Nucleus accumbens (tissue), 56 donors: Measurements from ENCODE around the gene UBAC2.
"Not testable (repeated sequence)": the region's sequence is repeated elsewhere in the genome, so short reads cannot be mapped to it uniquely, and the experiment has no call there.

ENCODE experiments used
- DNase-seq, 56 donors: peaks; one replicate each; lab custom pipeline; 2025; lab: John Stamatoyannopoulos, UW

The UBAC2 gene

GRCh38 chr13:99385940-99386339 is 185.3 kb downstream of the UBAC2 start:
- DNase-seq: no peak

DNA sequence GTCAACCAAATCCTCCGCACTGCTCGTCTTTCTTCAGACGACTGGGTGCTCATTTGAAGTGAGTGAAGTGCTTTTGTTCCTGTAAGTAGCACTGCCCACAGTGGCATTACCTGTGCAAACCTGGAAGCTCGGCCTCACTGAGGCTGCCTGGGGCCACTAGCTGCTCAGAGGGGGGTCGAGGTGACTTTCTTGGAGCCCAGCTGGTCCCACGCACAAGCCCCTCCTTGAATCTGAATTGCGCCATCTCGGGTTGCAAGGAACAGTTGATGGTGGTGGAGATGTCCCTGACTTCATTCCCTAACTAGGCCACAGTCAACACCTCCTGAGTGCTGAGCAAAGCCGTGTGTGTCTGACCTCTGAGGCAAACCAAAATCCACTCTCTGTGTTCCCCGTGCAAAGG is 185.8 kb downstream of the UBAC2 start:
- DNase-seq: no peak

DNA sequence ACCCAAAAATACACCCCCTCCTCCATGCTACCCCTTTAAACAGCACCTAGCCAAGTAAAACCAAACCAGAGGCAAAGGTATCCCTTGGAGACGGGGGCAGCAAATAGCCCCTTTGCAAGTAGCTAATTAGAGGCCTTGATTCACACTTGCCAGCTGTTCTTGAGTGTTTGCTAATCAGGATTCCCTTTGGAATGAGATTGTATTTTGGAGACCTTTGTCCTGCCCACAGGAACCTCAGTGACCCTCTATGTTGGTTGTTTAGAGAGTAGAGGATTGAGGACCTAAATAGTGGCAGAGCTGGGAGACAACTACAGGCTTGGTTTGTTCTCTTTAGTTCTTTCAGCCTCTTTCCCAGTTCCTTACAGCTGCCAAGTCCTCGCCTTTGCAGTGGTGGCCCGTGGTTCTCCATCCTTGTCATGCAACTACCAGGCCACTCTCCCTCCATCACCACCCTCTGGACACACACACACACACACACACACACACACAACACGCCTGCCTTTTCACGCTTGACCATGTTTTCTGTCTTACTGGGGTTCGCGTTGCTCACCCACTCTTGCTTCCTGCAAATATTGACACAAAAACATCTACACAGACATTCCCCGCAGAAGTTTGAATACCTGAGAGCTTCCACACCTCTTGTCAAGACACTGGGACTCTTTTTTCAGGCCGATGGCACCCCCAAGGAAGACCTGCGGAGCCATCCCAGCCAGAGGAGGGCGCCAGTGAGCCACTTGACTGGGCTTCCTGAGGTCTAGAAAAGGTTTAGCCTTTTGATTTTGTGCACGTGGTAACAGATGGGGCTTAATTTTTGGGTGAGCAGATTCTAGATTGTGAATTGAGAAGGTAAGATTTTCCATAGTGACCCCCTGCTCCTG is 186.5 kb downstream of the UBAC2 start:
- DNase-seq: peak in 15 of 56 donors; percentile 6 to 62 (median 28)

GRCh38 chr13:99388334-99388923 is 187.8 kb downstream of the UBAC2 start:
- no peak for DNase-seq

DNA sequence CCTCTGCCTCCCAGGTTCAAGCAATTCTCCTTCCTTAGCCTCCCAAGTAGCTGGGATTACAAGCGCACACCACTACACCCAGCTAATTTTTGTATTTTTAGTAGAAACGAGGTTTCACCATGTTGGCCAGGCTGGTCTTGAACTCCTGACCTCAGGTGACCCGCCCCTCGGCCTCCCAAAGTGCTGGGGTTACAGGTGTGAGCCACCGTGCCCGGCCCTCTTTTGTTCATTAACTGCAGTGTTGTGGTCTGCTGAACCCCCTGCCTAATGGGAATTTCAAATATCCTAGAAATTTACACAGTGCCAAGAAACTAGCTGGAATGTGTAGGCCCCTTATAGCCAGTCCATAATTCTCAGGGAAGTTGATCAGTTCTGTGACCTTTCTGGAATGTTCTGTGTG is 188.4 kb downstream of the UBAC2 start:
- not testable (repeated sequence) for DNase-seq

GRCh38 chr13:99389520-99390304 is 189.1 kb downstream of the UBAC2 start:
- no peak for DNase-seq

DNA sequence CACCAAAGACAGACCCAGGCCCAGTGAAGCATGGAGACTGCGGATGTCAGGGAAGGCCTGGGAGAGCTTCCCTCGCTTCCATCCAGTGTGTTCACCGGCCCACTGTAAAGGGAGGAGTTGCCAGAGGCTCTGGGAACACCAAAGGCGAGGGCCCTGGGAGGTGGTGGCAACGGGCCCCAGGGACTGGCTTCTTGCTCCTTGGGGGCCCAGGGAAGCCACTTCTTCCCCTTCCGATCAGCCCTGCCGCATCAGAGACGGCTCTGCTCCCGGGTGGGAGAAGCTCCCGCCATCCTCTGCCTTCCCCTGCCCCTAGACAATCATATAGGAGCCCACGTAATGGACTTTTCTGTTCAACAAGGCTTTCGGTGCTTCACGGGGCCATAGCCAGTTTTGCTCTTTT is 189.9 kb downstream of the UBAC2 start:
- no peak for DNase-seq

DNA sequence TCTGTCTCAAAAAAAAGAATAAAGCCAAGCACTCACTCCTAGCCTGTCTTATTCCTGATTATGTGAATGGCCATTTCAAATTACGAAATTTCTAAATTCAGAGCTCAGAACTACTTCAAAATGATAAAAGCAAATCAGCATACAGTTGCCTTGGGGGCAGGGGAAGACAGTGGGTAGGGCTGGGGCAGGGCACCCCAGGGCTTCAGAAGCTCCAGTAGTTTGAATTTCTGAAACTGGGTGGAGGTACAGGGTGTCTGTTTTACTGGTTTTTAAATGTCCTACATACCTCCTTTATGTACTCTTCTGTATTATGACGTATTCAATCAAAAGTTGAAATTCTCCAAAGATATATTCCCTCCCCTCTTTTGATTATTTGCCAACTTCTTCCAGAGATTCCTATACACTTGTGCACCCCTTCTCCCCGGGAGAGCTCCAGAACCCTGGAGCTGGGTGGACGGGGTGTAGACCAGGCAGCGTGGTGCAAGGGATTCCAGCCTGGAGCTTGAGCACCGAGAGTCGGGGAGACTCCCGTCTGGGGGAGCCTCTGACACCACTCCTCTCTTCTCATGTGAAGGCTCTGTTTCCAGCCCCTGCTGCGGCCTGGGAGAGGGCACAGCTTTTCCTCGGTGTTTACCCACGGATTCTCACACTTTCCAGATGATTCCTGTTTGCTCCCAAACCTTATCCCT is 191.3 kb downstream of the UBAC2 start:
- no peak for DNase-seq

GRCh38 chr13:99392470-99393135 is 191.9 kb downstream of the UBAC2 start:
- no peak for DNase-seq

GRCh38 chr13:99393391-99393790 is 192.7 kb downstream of the UBAC2 start:
- not testable (repeated sequence) for DNase-seq

DNA sequence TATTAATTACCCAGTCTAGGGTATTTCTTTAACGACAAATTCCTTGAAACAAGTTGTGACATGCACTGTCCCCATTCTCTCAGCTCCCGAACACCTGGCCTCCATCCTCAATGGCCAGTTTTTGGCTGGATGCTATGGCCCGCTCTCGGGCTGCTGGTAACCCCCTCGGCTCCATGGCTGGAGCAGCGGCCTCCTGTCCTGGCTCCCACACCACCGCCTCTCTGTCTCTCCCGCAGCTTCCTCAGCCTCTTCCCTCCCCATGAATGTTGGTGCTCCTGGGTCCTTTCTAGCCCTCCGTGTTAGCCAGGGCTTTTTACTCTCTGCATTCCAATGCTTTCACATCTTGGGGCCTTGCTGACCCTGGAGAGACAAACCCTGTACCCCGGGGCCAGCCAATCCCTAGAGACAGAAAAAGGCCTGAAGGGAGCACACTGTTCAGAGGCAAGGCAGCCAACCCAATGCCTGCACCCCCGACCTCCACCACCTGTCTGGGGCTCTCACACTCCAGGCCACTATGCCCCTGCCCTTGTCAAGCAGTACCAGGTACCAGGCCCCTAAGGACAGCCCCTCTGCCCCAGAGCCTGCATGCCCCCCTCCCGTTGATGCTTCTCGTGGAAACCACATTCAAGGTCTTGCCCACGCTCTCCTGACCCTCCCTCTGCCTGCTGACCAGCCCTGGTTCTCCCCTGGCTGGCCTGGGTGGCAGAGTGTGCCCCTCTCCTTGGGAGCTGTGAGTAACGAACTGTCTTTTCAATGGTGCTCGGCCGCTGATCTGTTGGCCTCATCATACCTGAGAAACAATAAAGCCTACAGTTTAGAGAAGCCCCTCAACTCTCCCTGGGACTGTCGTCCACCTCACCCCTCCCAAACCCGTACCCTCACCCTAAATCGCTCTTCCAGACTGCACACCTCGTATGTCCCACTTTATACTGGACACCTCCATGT is 193.4 kb downstream of the UBAC2 start:
- DNase-seq: no peak

DNA sequence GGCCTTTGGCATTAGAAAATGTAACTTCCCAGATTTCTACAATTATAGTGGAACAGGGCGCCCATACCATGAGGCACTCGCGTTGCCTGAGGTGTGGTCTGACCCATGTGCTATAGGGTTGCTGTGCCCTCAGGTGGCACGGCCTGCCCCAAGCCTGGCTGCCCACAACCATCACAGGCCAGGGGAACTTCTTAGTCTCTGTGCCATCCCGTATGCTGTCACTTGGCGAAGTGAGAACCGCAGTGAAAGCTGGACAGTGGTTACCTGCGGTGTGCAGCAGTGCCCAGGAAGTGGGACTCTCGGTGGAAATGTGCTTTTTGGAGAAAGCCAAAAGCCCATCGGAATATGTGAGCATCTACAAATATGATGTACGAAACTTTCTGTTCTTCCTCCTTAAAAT is 194.8 kb downstream of the UBAC2 start:
- no peak for DNase-seq

DNA sequence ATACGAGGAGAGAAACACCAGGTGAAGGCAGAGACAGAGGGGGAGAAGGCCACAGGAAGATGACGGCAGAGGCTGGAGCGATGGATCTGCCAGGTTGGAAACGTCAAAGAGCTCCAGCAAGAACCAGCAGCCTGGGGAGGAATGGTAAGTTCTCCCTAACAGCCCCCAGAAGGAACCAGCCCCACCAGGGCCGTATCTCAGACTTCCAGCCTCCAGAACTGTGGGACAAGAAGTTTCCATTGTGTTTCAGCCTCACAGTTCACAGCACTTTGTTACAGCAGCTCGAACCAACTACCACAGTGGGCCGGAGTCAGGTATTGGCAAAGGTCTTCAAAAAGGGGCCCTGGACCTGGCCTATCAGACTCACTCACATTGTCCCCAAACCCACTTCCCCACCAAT is 195.8 kb downstream of the UBAC2 start:
- DNase-seq: no peak

DNA sequence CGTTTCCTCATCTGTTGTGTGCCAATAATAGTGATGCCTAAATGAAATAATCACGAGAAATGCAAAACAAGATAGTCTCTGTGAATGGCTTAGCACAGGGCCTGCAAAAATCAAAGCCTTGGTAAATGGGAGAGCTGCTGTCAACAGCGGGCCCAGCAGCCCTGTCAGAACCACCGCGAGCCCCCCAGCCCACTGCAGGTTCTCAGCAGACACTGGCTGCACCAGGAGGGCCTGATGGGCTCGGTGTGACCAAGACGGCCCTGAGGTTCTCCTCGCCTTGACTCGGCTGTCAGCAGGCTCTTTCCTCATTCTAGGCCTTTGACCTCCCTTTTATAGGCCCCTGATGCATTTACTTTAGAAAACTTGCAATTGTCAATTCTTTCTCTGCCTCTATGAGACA is 197.4 kb downstream of the UBAC2 start:
- DNase-seq: no peak

- no peak for DNase-seq
Observed at GRCh38 chr13:99398916-99399622, 198.4 kb downstream of the UBAC2 start.

DNA sequence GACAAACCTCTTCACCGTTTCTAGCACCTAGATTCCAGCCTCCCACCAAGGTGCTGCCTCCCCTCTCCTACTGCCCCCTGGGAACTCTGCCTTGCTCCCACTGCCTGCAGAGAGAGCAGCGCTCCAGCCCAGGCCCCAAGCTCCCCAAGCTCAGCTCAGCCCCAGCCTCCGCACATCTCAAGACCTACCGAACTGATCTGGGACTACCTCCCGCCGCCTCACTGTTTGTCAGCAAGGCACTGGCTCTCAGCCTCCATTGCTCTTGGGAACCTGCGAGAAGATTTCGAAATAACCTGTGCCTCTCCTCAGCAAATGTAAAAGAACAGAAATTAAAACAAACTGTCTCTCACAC is 198.9 kb downstream of the UBAC2 start:
- DNase-seq: no peak

GRCh38 chr13:99403458-99403971 is 202.9 kb downstream of the UBAC2 start:
- DNase-seq: peak in 28 of 56 donors; percentile 5 to 67 (median 26)
